H4 (cell line): ENCODE results near the gene TEX36. TPM values are rescaled to one million over a fixed set of nuclear protein-coding genes. Genes with fewer than 3 reads are reported as not detected.
"Not testable (repeated sequence)": the region's sequence is repeated elsewhere in the genome, so short reads cannot be mapped to it uniquely, and the experiment has no call there.

ENCODE experiments used
- DNase-seq: peaks from one replicate; pipeline ENCODE4 v3.0.0-alpha.2; 2015; ENCODE audit warnings: low spot score
- total RNA-seq: library from RNA; depleted of rRNA; stranded (reverse); fragments of >200 nt; shearing (Covaris generic); gene quantifications from 2 replicates; pipeline ENCODE4 v1.2.3, GENCODE V29; 2014

Gene TEX36
- total RNA-seq, 1 experiment from 2014 or later = not detected

GRCh38 chr10:125692601-125693523 is 9.9 kb upstream of the TEX36 start:
- DNase-seq = peak; percentile 81

- no peak for DNase-seq
Observed at GRCh38 chr10:125692196-125692595, 9.2 kb upstream of the TEX36 start.

DNA sequence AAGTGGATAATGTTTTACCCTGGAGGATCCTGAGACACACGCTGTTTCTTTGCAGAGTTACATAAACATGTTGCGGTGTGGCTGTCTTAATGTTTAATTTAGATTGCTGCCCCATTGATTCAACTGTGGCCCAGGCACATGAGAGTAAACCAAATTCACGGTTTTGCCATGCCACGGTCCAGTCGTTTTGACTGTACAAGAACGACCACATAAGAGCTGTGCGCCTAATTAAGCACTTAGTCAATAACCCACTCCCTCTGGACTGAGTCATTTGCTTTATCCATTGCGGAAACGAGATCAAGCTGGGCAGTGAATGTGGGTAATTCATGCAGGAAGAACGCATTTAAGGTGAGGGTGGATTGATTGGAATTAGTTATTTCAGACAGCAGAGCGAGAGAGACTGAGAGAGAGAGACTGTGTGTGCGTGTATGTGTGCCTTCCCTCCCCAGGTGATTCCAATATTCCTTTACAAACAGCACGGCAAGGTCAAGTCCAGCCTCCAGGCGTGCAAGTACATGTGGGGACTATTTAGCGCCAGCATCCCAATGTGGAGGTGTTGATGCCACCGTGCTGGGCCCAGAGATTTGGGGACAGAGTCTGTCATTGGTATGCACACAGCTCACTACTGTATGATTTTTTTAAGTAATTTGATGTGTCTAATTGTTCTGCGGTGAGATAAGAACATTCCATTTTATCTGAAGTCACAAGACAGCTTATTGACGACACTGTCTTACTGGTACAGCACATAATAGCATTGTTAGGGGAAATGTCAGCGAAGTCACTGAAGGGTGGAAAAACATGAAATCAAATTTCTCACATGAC is 8.4 kb upstream of the TEX36 start:
- DNase-seq = peak; percentile 92

- DNase-seq = no peak
Observed at GRCh38 chr10:125689955-125690569, 7.1 kb upstream of the TEX36 start.

DNA sequence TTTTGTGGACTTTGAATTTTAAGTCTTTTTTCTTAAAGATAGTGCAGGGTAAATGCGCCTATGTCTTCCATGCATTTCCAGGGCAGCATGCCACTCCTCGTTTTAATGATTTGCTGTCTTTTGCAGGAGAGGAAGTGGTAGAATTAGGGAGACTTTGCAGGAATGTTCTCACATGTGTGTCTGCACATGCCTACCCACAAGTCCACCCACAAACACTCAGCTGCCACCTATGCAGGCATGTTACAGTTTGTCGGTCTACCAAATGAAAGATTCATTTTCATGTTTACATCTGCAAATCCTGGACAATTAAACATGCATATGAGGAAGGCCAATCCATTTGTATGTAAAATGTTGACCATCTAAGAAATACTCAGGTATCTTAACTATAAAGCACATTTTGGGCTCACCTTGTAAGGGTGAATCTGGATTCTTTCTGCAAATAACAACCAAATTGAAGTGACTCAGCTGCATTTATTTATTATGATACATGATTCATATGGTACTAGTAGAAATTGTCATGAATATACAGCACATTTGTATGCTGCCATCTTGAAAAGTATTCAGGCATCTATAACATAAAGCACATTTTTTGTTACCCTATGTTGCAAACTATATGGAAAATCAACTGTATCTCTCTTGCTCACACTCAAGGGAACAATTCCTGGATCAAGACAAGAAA is 4.7 kb upstream of the TEX36 start:
- no peak for DNase-seq

DNA sequence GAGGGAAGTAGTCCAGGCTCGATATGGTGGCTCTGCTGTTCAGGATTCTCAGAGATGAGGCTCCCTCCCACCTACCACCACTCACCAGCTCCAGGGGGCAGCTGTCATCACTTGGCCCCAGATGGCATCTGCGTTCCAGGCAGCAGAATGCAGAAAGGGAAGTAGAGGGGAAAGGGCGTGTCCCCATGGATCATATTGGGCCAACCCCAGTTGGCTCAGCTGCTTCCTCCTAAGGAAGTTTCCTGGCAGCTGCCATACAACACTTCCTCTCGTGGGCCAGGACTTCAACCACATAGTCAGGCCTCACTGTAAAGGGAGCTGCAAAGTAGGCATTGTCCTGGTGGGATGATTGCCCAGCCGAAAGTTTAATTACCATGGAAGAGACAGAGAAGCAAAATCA is 1.6 kb upstream of the TEX36 start:
- DNase-seq = no peak

DNA sequence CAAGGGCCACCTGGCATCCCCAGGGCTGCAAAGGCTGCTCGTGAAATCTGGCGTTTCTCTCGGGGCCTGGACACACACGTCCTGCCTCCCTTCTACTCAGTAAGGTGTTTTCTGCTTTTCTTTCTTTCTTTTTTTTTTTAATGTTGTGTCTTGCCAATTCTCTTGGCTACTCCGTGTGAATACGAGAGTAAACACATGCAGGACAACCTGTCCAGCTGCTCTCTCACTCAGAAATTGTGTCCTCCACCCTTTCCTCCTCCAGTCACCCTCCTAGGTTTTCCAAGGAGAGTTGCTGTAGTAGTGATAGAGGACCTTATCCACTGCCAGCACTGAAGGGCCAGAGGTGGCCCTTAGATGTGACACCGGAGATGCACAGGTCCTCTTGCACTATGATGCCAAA is 858 bp upstream of the TEX36 start:
- DNase-seq = no peak

- DNase-seq = no peak
Observed at GRCh38 chr10:125679436-125679835, 3.5 kb downstream of the TEX36 start.

DNA sequence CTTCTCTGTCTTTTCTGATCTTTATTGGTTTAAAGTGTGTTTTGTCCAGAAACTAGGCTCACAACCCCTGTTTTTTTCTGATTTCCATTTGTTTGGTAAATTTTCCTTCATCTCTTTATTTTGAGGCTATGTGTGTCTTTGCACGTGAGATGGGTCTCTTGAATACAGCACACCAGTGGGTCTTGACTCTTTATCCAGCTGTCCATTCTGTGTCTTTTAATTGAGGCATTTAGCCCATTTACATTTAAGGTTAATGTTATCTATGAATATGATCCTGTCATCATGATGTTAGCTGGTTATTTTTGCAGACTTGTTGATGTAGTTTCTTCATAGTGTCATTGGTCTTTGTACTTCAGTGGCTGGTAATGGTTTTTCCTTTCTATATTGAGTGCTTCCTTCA is 10.1 kb downstream of the TEX36 start:
- no peak for DNase-seq

- no peak for DNase-seq
Observed at GRCh38 chr10:125662584-125662983, 20.4 kb downstream of the TEX36 start.

DNA sequence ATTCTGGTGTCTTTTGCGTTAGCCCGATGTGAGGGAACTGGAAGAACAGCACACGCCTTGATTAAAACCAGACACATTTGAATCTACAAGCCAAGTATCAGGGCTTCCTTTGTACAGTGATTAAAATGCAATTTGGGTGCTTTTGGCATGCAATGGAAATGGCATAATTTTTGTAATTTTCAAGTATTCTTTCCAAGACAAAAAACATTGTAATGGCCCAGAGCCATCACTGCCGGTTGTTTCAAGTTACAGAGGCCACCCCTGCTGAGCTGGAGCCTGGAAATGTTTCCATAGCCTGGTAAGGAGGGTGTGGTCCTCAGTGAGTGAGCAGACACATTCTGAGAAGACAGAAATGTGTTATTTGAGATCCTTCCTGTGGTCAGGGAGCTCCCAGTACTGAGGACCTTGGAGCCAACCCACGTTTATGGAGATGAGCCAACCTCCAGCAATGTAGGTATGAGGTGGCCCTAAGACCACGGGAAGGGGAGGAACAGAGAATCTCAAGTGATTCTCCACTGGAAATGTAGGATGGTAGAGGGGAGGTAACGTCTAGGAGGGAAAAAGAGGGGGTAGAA is 20.9 kb downstream of the TEX36 start:
- peak; percentile 98 for DNase-seq

- no peak for DNase-seq
Observed at GRCh38 chr10:125661431-125661940, 21.5 kb downstream of the TEX36 start.

GRCh38 chr10:125659071-125659470 is 23.9 kb downstream of the TEX36 start:
- no peak for DNase-seq

GRCh38 chr10:125656523-125656922 is 26.4 kb downstream of the TEX36 start:
- DNase-seq = no peak

DNA sequence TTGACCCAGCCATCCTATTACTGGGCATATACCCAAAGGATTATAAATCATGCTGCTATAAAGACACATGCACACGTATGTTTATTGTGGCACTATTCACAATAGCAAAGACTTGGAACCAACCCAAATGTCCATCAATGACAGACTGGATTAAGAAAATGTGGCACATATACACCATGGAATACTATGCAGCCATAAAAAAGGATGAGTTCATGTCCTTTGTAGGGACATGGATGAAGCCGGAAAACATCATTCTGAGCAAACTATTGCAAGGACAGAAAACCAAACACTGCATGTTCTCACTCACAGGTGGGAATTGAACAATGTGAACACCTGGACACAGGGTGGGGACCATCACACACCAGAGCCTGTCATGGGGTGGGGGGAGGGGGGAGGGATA is 29.9 kb downstream of the TEX36 start:
- DNase-seq = not testable (repeated sequence)

DNA sequence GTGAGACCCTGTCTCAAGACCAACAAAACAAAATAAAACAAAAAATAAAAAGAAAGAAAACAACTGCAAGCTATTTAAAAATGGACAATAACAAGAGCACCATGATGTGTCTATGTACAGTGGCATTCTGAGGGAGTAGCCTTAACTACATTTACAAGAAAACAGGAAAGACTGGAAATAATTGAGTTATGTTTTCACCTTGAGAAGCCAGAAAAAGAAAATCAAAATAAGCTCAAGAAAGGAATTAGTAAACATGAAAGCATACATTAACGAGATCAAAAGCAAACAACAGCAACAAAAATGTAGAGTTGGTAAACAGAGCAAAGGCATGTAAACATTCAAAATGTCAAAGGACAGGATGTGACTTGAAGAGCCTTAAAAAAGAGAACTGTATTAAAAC is 36.7 kb downstream of the TEX36 start:
- DNase-seq = no peak

GRCh38 chr10:125641398-125641797 is 41.6 kb downstream of the TEX36 start:
- DNase-seq = no peak

- DNase-seq = no peak
Observed at GRCh38 chr10:125640653-125641052, 42.3 kb downstream of the TEX36 start.

- DNase-seq = no peak
Observed at GRCh38 chr10:125639846-125640245, 43.1 kb downstream of the TEX36 start.

- DNase-seq = no peak
Observed at GRCh38 chr10:125638555-125638954, 44.4 kb downstream of the TEX36 start.

DNA sequence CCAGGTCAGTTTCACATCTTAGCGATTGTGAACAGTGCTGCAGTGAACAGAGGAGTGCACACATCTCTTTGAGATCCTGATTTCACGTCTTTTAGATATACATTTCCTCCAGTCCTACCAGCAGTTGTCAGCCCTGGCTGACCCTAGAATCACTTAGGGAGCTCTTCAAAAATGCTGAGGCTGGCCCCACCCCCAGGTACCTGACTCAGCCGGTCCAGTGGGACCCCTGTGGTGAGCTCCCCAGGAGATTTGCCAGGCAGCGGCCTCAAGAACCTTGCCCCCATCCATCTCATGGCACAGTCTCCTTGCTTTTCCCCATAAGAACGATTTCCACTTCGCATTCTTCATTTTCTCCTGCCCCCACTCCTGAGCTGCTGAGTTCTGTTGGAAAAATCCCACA is 45.5 kb downstream of the TEX36 start:
- no peak for DNase-seq
